H1 (cell line): ENCODE measurements around the gene NINJ2. TPM values are rescaled to one million over a fixed set of nuclear protein-coding genes. Genes with fewer than 3 reads are reported as not detected.

Source experiments
- CTCF ChIA-PET: fragments of 300-600 bp; sonication (Branson Sonifier 250); formaldehyde crosslinking; loops from one replicate; lab custom pipeline; 2021; ENCODE audit not compliant: partially characterized antibody; lab: Charles Lee
- POLR2A ChIA-PET: fragments of 300-600 bp; sonication (Branson Sonifier 250); formaldehyde crosslinking; loops from one replicate; lab custom pipeline; 2021; ENCODE audit warnings: inconsistent platforms; ENCODE audit not compliant: partially characterized antibody; lab: Charles Lee
- DNase-seq, 2 experiments: peaks; one replicate each; pipeline versions ENCODE4 v3.0.0 to v3.0.0-alpha.2; 2010 to 2022; ENCODE audit warnings: low spot score in 2 of 2, low read depth in 1 of 2, mixed read lengths in 1 of 2
- FAIRE-seq: peaks from 2 replicates; lab custom pipeline; 2011; peaks lifted over from hg19 to GRCh38; lab: Jason Lieb, UNC
- H2AFZ ChIP-seq: 2 replicates; pipeline ENCODE4 v1.8.1; 2012; ENCODE audit warnings: low read length, inconsistent platforms
- H2AK5ac ChIP-seq: 2 replicates; pipeline ENCODE4 v1.6.1; 2013; ENCODE audit warnings: low read depth, low read length
- H2BK120ac ChIP-seq: replicated peaks from 2 replicates; pipeline ENCODE3; 2013; ENCODE audit warnings: low read depth, low read length, inconsistent platforms
- H2BK12ac ChIP-seq: 2 replicates; pipeline ENCODE4 v1.6.1; 2013; ENCODE audit warnings: low read depth, low read length
- H2BK15ac ChIP-seq: 2 replicates; pipeline ENCODE4 v1.6.1; 2013; ENCODE audit warnings: low read length
- H2BK20ac ChIP-seq: 2 replicates; pipeline ENCODE4 v1.6.1; 2013; ENCODE audit warnings: low read length
- H2BK5ac ChIP-seq: 2 replicates; pipeline ENCODE4 v1.6.1; 2013; ENCODE audit warnings: low read depth, low read length
- H3K14ac ChIP-seq: 2 replicates; pipeline ENCODE4 v1.6.1; 2013; ENCODE audit warnings: inconsistent platforms; ENCODE audit not compliant: insufficient read length
- H3K18ac ChIP-seq: 2 replicates; pipeline ENCODE4 v1.6.1; 2013; ENCODE audit warnings: low read length; ENCODE audit errors: extremely low read depth
- H3K23ac ChIP-seq: 2 replicates; pipeline ENCODE4 v1.6.1; 2013; ENCODE audit warnings: inconsistent platforms; ENCODE audit not compliant: insufficient read length
- H3K23me2 ChIP-seq: 2 replicates; pipeline ENCODE4 v1.6.1; 2013; ENCODE audit warnings: low read depth, low read length
- H3K27ac ChIP-seq: 2 replicates; pipeline ENCODE4 v1.6.1; 2011; ENCODE audit warnings: low read depth, low read length, inconsistent platforms
- H3K27me3 ChIP-seq, 4 experiments: replicated peaks in 1 of 4; 1 replicate in 1 of 4; 2 replicates in 3 of 4; pipeline versions ENCODE4 v1.6.1 to v1.8.1; 2011 to 2013; ENCODE audit warnings: low read length in 3 of 4, mild to moderate bottlenecking in 3 of 4, inconsistent platforms in 2 of 4, mixed read lengths in 2 of 4, moderate library complexity in 1 of 4; ENCODE audit not compliant: control insufficient read depth in 3 of 4, insufficient read depth in 3 of 4; ENCODE audit errors: extremely low read depth in 1 of 4
- H3K36me3 ChIP-seq, 4 experiments: 2 replicates each; pipeline versions ENCODE4 v1.6.1 to v1.8.1; 2011 to 2013; ENCODE audit warnings: mild to moderate bottlenecking in 4 of 4, low read length in 3 of 4, moderate library complexity in 2 of 4, control low read depth in 1 of 4, inconsistent platforms in 1 of 4; ENCODE audit not compliant: insufficient read depth in 4 of 4, control insufficient read depth in 2 of 4
- H3K4ac ChIP-seq: replicated peaks from 2 replicates; pipeline ENCODE3; 2013; ENCODE audit warnings: low read length, low read depth, mixed read lengths, inconsistent platforms; ENCODE audit not compliant: insufficient read length
- H3K4me1 ChIP-seq, 4 experiments: replicated peaks in 1 of 4; 1 replicate in 1 of 4; 2 replicates in 3 of 4; pipeline versions ENCODE4 v1.6.1 to v1.8.1; 2011 to 2013; ENCODE audit warnings: low read length in 3 of 4, inconsistent platforms in 2 of 4, mixed read lengths in 1 of 4; ENCODE audit not compliant: insufficient read depth in 4 of 4, control insufficient read depth in 3 of 4
- H3K4me2 ChIP-seq, 2 experiments: 2 replicates each; pipeline versions ENCODE4 v1.6.1 to v1.8.1; 2011 to 2013; ENCODE audit warnings: low read depth in 2 of 2, low read length in 2 of 2, control low read depth in 1 of 2, inconsistent platforms in 1 of 2, mild to moderate bottlenecking in 1 of 2; ENCODE audit not compliant: insufficient read depth in 1 of 2
- H3K4me3 ChIP-seq, 4 experiments: fragments of 200-600, 300-600 bp in 1 of 4; sonication (generic), shearing (Covaris generic), sonication (Bioruptor Twin) in 1 of 4; 2 replicates each; pipeline versions ENCODE4 v1.5.1 to v1.8.1; 2011 to 2016; ENCODE audit warnings: low read length in 4 of 4, low read depth in 3 of 4, control low read depth in 2 of 4, inconsistent platforms in 2 of 4, mild to moderate bottlenecking in 2 of 4, mixed read lengths in 1 of 4, moderate library complexity in 1 of 4; ENCODE audit not compliant: insufficient read depth in 2 of 4; ENCODE audit errors: extremely low read depth in 1 of 4
- H3K56ac ChIP-seq: replicated peaks from 2 replicates; pipeline ENCODE3; 2013; ENCODE audit warnings: low read depth, mild to moderate bottlenecking, mixed read lengths, low read length, inconsistent platforms; ENCODE audit not compliant: insufficient read length
- H3K79me1 ChIP-seq: 2 replicates; pipeline ENCODE4 v1.6.1; 2013; ENCODE audit warnings: low read depth, low read length, control low read depth
- H3K79me2 ChIP-seq, 2 experiments: 2 replicates each; pipeline versions ENCODE4 v1.6.1 to v1.8.1; 2012 to 2013; ENCODE audit warnings: low read length in 2 of 2, mild to moderate bottlenecking in 2 of 2, inconsistent platforms in 1 of 2; ENCODE audit not compliant: insufficient read depth in 2 of 2, control insufficient read depth in 1 of 2
- H3K9ac ChIP-seq, 4 experiments: replicated peaks in 1 of 4; 1 replicate in 1 of 4; 2 replicates in 3 of 4; pipeline versions ENCODE4 v1.6.1 to v1.8.1; 2011 to 2013; ENCODE audit warnings: low read depth in 3 of 4, low read length in 3 of 4, control low read depth in 2 of 4, mild to moderate bottlenecking in 2 of 4, moderate library complexity in 2 of 4, inconsistent platforms in 1 of 4; ENCODE audit errors: extremely low read depth in 1 of 4
- H3K9me3 ChIP-seq, 2 experiments: 2 replicates each; pipeline versions ENCODE4 v1.6.1 to v1.8.1; 2012 to 2013; ENCODE audit warnings: mild to moderate bottlenecking in 2 of 2, moderate library complexity in 2 of 2, control low read depth in 1 of 2, inconsistent platforms in 1 of 2, low read depth in 1 of 2, low read length in 1 of 2, mixed read lengths in 1 of 2; ENCODE audit not compliant: insufficient read depth in 2 of 2
- H4K20me1 ChIP-seq, 2 experiments: replicated peaks in 1 of 2; 2 replicates each; pipeline versions ENCODE3 to v1.8.1; 2011 to 2013; ENCODE audit warnings: inconsistent platforms in 2 of 2, low read length in 2 of 2, mild to moderate bottlenecking in 1 of 2; ENCODE audit not compliant: insufficient read depth in 2 of 2, control insufficient read depth in 1 of 2
- H4K5ac ChIP-seq: 2 replicates; pipeline ENCODE4 v1.6.1; 2013; ENCODE audit warnings: low read length, low read depth, mixed read lengths, inconsistent platforms; ENCODE audit not compliant: insufficient read length
- H4K8ac ChIP-seq: 2 replicates; pipeline ENCODE4 v1.8.0; 2013; ENCODE audit warnings: mild to moderate bottlenecking, moderate library complexity, low read length, inconsistent platforms; ENCODE audit not compliant: insufficient read depth; ENCODE audit errors: extremely low read depth
- H4K91ac ChIP-seq: replicated peaks from 2 replicates; pipeline ENCODE3; 2013; ENCODE audit warnings: low read length, mixed read lengths, inconsistent platforms; ENCODE audit not compliant: insufficient read length
- BACH1 ChIP-seq: IDR thresholded peaks from 2 replicates; pipeline ENCODE4 v1.6.1; 2012; ENCODE audit warnings: low read length, improper control_type of control experiment
- BCL11A ChIP-seq, 2 experiments: IDR thresholded peaks; one replicate each; pipeline ENCODE4 v1.6.1; 2011; ENCODE audit warnings: low read depth in 2 of 2, low read length in 2 of 2, mild to moderate bottlenecking in 2 of 2
- CEBPB ChIP-seq: IDR thresholded peaks from 2 replicates; pipeline ENCODE4 v1.6.1; 2012; ENCODE audit warnings: low read depth, low read length
- CHD1 ChIP-seq: IDR thresholded peaks from 2 replicates; pipeline ENCODE4 v1.6.1; 2012; ENCODE audit warnings: low read depth, low read length, improper control_type of control experiment
- EGR1 ChIP-seq: IDR thresholded peaks from 2 replicates; pipeline ENCODE4 v1.6.1; 2011; ENCODE audit warnings: low read depth, low read length, borderline replicate concordance
- JUN ChIP-seq: IDR thresholded peaks from 2 replicates; pipeline ENCODE4 v1.6.1; 2011; ENCODE audit warnings: low read depth, mild to moderate bottlenecking, improper control_type of control experiment, low read length
- KDM5A ChIP-seq: fragments of 200-600 bp; IDR thresholded peaks from 2 replicates; pipeline ENCODE4 v1.7.1; 2012; ENCODE audit warnings: mild to moderate bottlenecking, low read length, inconsistent platforms, mixed read lengths
- RBBP5 ChIP-seq: IDR thresholded peaks from 2 replicates; pipeline ENCODE4 v1.7.1; 2012; ENCODE audit warnings: low read depth, mild to moderate bottlenecking, inconsistent platforms, low read length, moderate library complexity, borderline replicate concordance
- RXRA ChIP-seq: IDR thresholded peaks from 2 replicates; pipeline ENCODE4 v1.6.1; 2011; ENCODE audit warnings: low read depth, mild to moderate bottlenecking, low read length, moderate library complexity; ENCODE audit not compliant: insufficient read depth
- SIRT6 ChIP-seq: IDR thresholded peaks from one replicate; pipeline ENCODE4 v1.7.1; 2012; ENCODE audit warnings: low read length, inconsistent platforms
- WGBS, 2 experiments: shearing (Covaris generic) in 1 of 2; methylation state at CpG; one replicate each; pipeline versions ENCODE4 v1.1.6 to v1.1.7; 2013 to 2015; ENCODE audit warnings: low lambda C conversion rate in 2 of 2, mixed read lengths in 2 of 2, inconsistent platforms in 1 of 2, low coverage in 1 of 2, missing lambda C conversion rate in 1 of 2; ENCODE audit not compliant: insufficient replicate concordance in 2 of 2, insufficient coverage in 1 of 2, insufficient read length in 1 of 2; ENCODE audit errors: extremely low coverage in 1 of 2, missing lambda C conversion rate in 1 of 2; 5-methylcytosine and 5-hydroxymethylcytosine counted together
- polyA plus RNA-seq, 7 experiments: library from polyadenylated mRNA; depleted of rRNA in 3 of 7; stranded (reverse) in 5 of 7; unstranded in 2 of 7; fragments of >200 nt in 5 of 7; fragments of 200-250 nt in 2 of 7; gene quantifications; 1 replicate in 5 of 7; 2 replicates in 1 of 7; 4 replicates in 1 of 7; pipeline versions ENCODE4 v1.2.1 to v1.2.3, GENCODE V29; 2011 to 2013; ENCODE audit warnings: missing spikeins in 2 of 7, mixed read lengths in 2 of 7
- total RNA-seq: library from RNA; stranded (reverse); fragmentation: NEBNext Ultra II Directional; extraction: Animal tissue kit (Norgen Biotek cat#: 25700); gene quantifications from 2 replicates; pipeline ENCODE4 v1.2.1, GENCODE V29; 2021
- TF ChIP-seq, protein P1 (sequence below): IDR thresholded peaks from 2 replicates; pipeline ENCODE4 v1.6.1; 2012; ENCODE audit warnings: low read length, inconsistent platforms
- TF ChIP-seq, protein P2 (sequence below): IDR thresholded peaks from 2 replicates; pipeline ENCODE4 v1.6.1; 2012; ENCODE audit warnings: inconsistent platforms

The NINJ2 gene
- total and polyA plus RNA-seq, 2 of the 8 experiments (the other 6 are each of a cell fraction or from before 2014, with no cell fraction given) = 1.4 TPM; not detected in 1

DNA sequence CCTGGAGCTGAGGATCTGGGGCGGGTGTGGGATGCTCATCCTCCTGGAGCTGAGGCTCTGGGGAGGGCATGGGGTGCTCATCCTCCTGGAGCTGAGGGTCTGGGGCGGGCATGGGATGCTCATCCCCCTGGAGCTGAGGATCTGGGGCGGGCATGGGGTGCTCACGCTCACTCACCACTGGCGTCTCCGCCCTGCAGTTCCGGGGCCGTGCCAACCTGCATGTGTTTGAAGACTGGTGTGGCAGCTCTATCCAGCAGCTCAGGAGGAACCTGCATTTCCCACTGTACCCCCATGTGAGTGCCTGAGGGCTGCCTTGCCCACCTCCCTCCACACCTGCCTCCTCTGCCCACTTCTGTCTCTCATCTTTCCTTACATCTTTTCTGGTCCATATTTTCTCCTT lies 119.1 kb downstream of the NINJ2 start:
- Histone ChIP-seq H3K4me2 (no peak overlapping the region), H3K79me1 (no peaks in the 10 kb centered on the region), H2BK20ac (no peak overlapping the region), H4K91ac (no peak overlapping the region), H3K23ac (no peak overlapping the region), H3K79me2 (no peaks in the 10 kb centered on the region), H2AFZ (no peak overlapping the region), H3K18ac (no peak overlapping the region), H3K27me3 (no peaks in the 10 kb centered on the region), H3K23me2 (no peaks in the 10 kb centered on the region; the same call in 1 of the 2 replicates), H4K8ac (no peak overlapping the region), H3K4ac (no peak overlapping the region), H3K4me1 (peaks cover 0 to 20% (median 9%) of the 10 kb centered on the region in 4 experiments; a peak in 5 of 7 replicates), H2AK5ac (no peak overlapping the region), H3K9me3 (peaks cover 0 to 4% of the 10 kb centered on the region in 2 experiments; a peak in 1 of 4 replicates), H3K9ac (no peak overlapping the region), H3K36me3 (peaks cover 0 to 3% (median 0%) of the 10 kb centered on the region in 4 experiments; a peak in 2 of 8 replicates), H4K20me1 (peaks cover 0 to 4% of the 10 kb centered on the region in 2 experiments), H3K56ac (no peak overlapping the region), H2BK12ac (no peak overlapping the region), H3K27ac (no peak overlapping the region), H2BK15ac (no peak overlapping the region), H3K14ac (no peak overlapping the region), H3K4me3 (no peak overlapping the region), H4K5ac (no peak overlapping the region), H2BK5ac (no peak overlapping the region), H2BK120ac (no peak overlapping the region)
- DNase-seq (no peak), FAIRE-seq (no peak)
- ChIA-PET CTCF (interaction anchor here (0.8 to 10.4 kb wide), 10 partner anchors 8 to 323 kb away, joined by 3 to 163 read pairs (median 6); partner anchors contain the start of gene B4GALNT3), POLR2A (interaction anchor here (0.6 to 1.5 kb wide), 4 partner anchors 87 to 102 kb away, joined by 3 to 4 read pairs (median 4); no protein-coding TSS in a partner anchor)
- 97% methylated on average over 6 of the region's 8 CpGs; no CpG with 5 or more reads in 1 of the 2 experiments for WGBS, 2 experiments
- TF ChIP-seq RXRA (no peak), RBBP5 (no peak), EGR1 (no peak), CEBPB (no peak), BCL11A (IDR thresholded peaks at IDR 0.05; ENCODE audit: low read depth in 2 of 2, low read length in 2 of 2) (no peak), SIRT6 (no peak), KDM5A (no peak), JUN (no peak), CHD1 (no peak), BACH1 (no peak)
- TF ChIP-seq, protein P1, sequence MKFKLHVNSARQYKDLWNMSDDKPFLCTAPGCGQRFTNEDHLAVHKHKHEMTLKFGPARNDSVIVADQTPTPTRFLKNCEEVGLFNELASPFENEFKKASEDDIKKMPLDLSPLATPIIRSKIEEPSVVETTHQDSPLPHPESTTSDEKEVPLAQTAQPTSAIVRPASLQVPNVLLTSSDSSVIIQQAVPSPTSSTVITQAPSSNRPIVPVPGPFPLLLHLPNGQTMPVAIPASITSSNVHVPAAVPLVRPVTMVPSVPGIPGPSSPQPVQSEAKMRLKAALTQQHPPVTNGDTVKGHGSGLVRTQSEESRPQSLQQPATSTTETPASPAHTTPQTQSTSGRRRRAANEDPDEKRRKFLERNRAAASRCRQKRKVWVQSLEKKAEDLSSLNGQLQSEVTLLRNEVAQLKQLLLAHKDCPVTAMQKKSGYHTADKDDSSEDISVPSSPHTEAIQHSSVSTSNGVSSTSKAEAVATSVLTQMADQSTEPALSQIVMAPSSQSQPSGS = no peak
- TF ChIP-seq, protein P2, sequence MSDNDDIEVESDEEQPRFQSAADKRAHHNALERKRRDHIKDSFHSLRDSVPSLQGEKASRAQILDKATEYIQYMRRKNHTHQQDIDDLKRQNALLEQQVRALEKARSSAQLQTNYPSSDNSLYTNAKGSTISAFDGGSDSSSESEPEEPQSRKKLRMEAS = no peak
